Activated T-helper 1 cell treated with anti-CD3 and anti-CD28 coated beads, Interleukin-2, amount 50 U/mL, for 16 hours (primary cell): ENCODE data around the gene SLC35E1.
A peak's percentile ranks its signal among the peaks of the same experiment; 100 is the strongest.

Experiments used
- DNase-seq, 2 donors: peaks; one replicate each; pipeline ENCODE4 v3.0.0-alpha.2; 2020; ENCODE audit warnings: low read depth in 1 of 2, low spot score in 1 of 2

Gene SLC35E1

DNA sequence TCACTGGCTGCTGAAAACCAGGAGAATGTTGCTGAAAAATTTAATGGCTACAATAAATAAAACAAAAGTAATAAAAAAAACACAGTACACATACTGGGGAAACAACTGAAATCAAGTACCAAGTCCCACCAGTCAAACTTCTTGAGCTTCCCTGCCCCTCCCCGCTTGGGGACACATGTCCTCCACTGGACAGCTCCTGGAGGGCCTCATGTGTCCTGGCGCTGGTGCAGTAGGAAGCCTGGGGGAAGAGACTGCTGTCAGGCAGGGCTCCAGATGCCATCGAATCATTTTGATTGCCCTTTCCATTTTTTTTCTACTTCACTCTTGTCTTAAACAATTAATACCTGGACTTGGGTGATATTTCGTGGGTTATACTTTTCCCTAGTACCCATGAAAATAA lies 26.6 kb upstream of the SLC35E1 start:
- DNase-seq: no peak

GRCh38 chr19:16596399-16596798 lies 24.2 kb upstream of the SLC35E1 start:
- no peak for DNase-seq

- DNase-seq: no peak
These were observed 22.9 kb upstream of the SLC35E1 start for GRCh38 chr19:16595097-16595496.

GRCh38 chr19:16594681-16595091 lies 22.5 kb upstream of the SLC35E1 start:
- DNase-seq: no peak

- DNase-seq: no peak
These were observed 21.9 kb upstream of the SLC35E1 start for GRCh38 chr19:16594131-16594586.

DNA sequence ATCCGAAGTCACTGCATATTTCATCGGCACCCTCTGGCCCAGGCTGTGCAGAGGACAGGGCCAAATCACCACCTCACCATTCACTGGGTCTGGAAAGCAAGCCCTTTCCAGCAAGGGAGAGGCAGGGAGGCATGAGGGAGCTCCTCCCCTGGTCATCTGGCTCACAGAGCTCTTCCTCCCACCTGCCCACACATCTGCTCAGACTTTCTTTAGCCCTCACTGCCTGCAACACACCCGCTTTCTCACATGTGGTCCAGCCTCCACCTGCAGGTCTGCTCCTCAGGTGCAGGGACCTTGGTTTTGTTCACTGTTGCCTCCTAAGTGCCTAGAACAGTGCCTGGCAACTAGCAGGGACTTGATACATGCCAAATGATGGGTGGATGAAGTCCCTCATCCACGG lies 21.0 kb upstream of the SLC35E1 start:
- no peak for DNase-seq

- no peak for DNase-seq
These were observed 19.8 kb upstream of the SLC35E1 start for GRCh38 chr19:16591803-16592556.

DNA sequence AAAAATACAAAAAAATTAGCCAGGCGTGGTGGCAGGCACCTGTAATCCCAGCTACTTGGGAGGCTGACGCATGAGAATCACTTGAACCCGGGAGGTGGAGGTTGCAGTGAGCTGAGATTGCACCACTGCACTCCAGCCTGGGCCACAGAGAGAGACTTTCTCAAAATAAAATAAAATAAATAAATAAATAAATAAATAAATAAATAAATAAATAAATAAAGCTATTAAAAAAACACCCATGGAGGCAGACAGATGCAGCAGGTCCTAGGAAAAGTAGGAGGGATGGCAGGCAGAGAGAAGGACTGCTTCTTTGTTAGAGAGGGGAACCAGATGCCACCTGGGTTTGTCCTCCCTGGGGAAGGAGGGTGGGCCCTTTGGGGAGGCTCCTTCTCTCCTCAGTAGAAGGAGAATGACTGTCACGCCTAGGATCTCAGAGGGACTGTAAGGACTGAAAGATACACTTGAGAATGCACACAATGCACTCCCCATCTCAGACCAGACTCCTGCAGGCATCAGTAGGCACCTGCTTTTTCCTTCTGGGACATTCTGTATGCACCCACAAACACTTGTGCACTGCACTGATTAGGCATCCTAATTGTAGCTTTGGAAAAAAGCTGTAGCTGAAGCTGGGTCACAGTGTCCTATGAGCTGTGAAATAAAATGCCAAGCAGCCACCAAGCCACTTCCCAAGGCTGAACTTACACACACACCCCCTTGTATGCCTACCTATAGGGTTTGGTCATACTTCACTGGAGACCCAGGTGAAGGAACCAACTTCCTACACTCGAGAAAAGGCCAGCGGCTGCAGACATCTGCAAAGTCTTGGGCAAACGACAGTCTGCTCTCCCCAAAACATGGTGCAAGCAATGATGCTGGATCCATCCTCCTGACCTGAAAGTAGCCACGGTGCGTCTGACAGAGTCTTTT lies 18.9 kb upstream of the SLC35E1 start:
- DNase-seq: no peak

GRCh38 chr19:16589917-16590316 lies 17.7 kb upstream of the SLC35E1 start:
- no peak for DNase-seq

- no peak for DNase-seq
These were observed 16.8 kb upstream of the SLC35E1 start for GRCh38 chr19:16588824-16589577.

DNA sequence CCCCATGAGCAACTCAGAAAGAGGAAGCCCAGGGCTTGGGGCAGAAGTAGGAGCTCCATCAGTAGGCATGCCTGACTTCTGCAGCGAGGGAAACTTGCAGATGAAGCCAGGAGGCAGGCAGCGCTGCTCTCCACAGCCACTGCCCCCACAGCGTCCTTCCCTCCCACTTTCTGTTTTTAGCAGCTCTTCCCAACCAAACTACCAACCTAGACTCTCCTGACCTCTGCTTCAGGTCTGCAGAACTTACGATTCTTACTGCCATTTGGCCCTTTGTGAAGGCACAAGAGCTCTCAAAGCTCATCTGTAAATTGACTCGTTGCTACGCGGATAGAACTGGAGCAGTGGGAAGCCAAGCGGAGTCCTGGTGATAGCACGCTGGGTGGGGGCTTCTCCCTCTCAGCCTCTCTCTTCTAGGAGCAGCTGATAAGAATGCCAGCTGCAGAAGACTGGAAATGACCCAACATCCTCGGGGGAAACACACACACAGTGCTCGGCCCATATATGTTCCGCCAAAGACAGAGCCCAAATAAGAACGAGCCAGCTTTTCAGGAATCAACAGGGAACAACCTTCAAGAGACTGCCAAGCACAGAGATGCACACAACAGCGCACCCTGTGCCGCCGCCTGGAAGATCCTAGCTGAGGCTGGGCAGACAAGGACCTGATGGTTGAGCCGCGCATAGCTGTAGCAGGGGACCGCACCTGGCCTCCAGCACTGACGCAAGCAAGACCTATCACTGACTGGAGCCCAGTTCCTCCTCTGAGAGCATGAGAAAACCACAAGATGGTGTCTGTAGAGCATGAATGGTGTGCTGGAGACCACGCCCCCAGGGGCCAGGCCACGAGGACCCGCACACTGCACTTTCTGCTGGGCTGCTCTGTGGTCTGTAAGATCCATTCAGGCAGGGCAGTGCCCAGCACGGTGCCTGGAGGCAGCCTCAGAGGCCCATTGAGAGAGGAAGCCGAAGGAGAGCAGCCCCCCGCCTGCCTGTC lies 15.9 kb upstream of the SLC35E1 start:
- DNase-seq: no peak

DNA sequence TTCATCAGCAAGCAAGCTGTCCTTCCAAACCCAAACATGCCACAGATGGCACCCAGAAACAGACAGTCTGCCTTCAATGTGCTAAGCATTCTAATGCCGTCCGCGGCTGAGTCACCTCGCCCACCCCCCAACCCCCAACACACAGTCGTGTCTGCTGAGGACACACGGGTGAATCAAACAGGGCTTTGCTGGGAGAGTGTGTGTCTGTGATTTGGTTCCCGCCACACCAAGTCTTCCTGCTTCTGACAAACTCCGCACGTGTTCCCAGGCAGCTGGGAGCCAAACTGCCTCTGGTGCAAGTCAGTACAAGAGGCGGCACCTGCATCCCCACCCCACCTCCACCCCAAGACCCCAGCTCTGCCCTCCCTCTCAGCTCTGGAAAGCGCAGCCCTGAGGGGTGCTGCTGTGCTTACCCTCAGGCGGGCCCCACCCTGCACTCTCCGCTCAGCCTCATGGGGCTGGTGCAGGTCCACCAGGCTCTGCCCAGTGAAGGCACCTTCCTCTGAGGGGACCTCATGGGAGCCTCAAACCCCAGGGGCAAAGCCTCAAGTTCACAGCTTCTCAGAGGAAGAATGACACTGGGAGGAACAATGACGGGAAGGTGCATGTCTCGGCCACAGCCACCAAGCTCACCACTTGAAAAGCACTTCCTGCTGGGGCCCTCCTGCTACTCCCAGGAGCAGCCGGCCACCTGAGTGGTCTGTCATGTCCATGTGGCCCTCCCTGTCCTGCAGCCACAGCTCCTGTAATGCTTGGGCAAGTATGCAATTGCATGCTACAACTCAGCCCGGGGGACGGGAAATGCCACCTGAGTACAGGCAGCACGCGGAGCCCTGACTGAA lies 15.0 kb upstream of the SLC35E1 start:
- DNase-seq: peak in 1 of 2 donors; percentile 39

GRCh38 chr19:16586477-16586871 lies 14.3 kb upstream of the SLC35E1 start:
- DNase-seq: no peak

DNA sequence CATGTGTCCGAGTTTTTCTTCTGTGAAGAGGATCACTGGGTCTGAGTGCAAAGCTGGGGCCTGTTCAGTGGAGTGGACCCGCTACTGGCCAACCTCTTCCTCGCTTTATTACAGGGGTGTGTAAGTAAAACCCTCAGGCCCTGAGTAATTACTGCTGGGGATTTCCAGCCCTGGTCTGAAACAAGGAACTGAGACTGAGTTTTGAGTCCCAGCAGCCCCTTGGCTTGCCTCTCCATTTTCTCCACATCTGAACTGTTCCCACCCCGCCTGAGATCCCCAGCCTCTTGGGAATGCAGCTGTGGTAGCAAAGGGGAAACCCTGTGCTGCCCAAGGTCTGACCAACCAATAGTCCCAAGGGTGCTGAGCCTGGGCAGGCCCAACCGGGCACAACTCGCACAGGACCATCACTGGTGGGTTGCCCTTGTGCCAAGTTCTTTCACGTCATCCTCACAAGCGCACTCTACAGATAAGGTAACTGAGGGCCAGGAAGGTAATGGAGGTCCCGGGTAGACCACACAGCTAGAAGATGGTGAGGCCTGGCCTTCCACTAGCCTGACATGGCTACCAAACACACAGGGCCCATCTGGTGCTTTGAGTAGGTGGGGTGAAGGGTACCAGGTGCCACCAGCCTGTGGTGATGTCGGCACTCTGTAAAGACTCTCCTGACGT lies 13.7 kb upstream of the SLC35E1 start:
- DNase-seq: no peak

DNA sequence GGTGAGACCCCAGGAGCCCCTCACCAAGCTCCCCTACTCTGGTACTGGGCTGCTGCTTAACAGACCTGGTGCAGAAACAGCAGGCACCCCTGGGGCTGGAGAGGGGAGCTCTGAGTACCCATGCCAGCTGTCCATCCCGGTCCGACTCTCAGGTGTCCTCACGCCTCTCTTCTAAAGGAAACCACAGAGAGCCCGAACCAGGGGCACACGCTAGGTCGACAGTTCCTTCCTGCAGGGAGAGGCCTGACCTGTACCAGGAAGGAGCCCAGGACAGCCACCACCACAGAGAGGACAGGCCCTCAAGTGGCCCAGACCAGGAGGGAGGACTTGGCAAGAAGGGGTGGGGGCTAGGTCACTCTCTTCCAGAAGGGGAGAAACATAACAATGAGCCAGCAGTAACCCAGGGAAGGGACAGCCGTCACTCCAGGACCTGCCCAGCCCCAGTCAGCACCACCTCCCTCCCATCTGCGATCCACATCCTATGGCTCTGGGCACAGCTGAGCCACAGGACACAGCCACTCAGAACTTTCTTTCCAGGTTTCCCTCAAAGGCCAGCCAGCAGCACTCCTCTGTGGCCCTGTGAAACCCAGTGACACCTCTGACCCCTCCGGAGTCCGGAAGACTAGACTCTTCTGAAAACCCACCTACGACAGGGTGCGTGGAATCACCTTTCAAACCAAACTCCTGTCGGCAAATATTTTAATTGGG lies 13.0 kb upstream of the SLC35E1 start:
- no peak for DNase-seq

DNA sequence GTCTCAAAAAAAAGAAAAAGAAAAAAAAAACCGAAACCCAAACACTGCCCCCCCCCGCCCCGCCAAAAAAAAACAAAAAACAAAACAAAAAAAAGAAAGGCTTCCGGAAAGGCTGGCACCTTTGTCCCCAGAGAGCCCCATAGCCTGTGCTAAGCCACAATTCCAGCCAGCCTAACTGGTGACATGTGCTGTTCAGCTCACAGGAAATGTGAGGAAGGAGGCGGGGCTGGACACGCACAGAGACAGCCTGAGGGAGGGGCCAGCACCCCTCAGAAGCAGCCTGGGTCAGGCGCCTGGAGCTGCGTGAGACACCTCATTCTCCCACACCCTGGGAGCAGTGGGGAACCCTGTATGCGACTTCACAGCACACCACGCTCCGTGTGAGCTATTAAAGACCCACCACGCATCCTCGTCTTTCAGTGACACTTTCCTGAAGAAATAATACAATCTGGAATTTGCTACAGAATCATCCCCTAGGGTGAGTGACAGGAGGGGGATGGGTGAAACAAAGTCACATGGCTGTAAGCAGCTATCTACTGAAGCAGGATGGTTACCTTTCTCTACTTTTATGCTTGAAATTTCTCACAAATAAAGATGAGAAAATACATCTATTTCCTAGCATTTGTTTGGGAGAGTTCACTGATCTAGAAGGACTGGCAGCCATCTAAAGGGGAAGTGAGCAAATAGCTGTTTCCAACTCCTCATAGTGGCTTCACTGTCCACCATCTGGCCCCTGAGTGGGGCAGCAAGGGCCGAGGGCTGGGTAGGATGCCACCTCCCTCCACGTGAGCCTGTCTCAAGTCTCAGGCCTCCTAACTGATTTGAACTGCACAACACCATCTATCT lies 12.3 kb upstream of the SLC35E1 start:
- DNase-seq: peak; percentile 76 to 80
